Measurements from ENCODE around the gene KLF11.

KLF11 gene

GRCh38 chr2:10043256-10043905, at the start of gene KLF11:
KLF11 (plus strand) TSS chr2:10043550; CDS start chr2:10043717, 167 bp downstream.
- DNase-seq, result peak; percentile 78

GRCh38 chr2:9994462-9994861, 48.9 kb upstream of the KLF11 start:
- DNase-seq, result peak; percentile 8

- DNase-seq, result peak; percentile 7
Measured at GRCh38 chr2:9995059-9995458, 48.3 kb upstream of the KLF11 start.

GRCh38 chr2:9996321-9996720, 47.0 kb upstream of the KLF11 start:
- peak; percentile 3 for DNase-seq

- DNase-seq, result no peak
Measured at GRCh38 chr2:9997936-9998335, 45.4 kb upstream of the KLF11 start.

- no peak for DNase-seq
Measured at GRCh38 chr2:9998916-9999654, 44.3 kb upstream of the KLF11 start.

GRCh38 chr2:9999693-10000092, 43.7 kb upstream of the KLF11 start:
- DNase-seq, result no peak

GRCh38 chr2:10000541-10000940, 42.8 kb upstream of the KLF11 start:
- no peak for DNase-seq

GRCh38 chr2:10001586-10001985, 41.8 kb upstream of the KLF11 start:
- DNase-seq, result no peak

GRCh38 chr2:10002109-10002508, 41.2 kb upstream of the KLF11 start:
- DNase-seq, result no peak

GRCh38 chr2:10002681-10003080, 40.7 kb upstream of the KLF11 start:
- no peak for DNase-seq

GRCh38 chr2:10003206-10004125, 39.9 kb upstream of the KLF11 start:
- DNase-seq, result no peak

- no peak for DNase-seq
Measured at GRCh38 chr2:10004401-10004800, 38.9 kb upstream of the KLF11 start.

- no peak for DNase-seq
Measured at GRCh38 chr2:10004836-10005235, 38.5 kb upstream of the KLF11 start.

- no peak for DNase-seq
Measured at GRCh38 chr2:10005461-10006235, 37.7 kb upstream of the KLF11 start.

- no peak for DNase-seq
Measured at GRCh38 chr2:10006236-10007161, 36.9 kb upstream of the KLF11 start.

GRCh38 chr2:10007435-10007834, 35.9 kb upstream of the KLF11 start:
- DNase-seq, result no peak

- DNase-seq, result no peak
Measured at GRCh38 chr2:10007921-10008808, 35.2 kb upstream of the KLF11 start.

- no peak for DNase-seq
Measured at GRCh38 chr2:10008809-10009176, 34.6 kb upstream of the KLF11 start.

GRCh38 chr2:10009271-10009810, 34.0 kb upstream of the KLF11 start:
- no peak for DNase-seq

All from stimulated activated CD8-positive, alpha-beta memory T cell treated with anti-CD3 and anti-CD28 coated beads, Interleukin-4, amount 100 ng/mL, for 48 hours (primary cell).